Measurements from ENCODE around the gene GOLGA8O. TPM values are rescaled to one million over a fixed set of nuclear protein-coding genes. Genes with fewer than 3 reads are reported as not detected.
"Not testable (repeated sequence)": the region's sequence is repeated elsewhere in the genome, so short reads cannot be mapped to it uniquely, and the experiment has no call there.

Gene GOLGA8O
- total RNA-seq: under 0.01 and 0.13 TPM in 2 replicates

GRCh38 chr15:32455534-32455933 is at the start of gene GOLGA8O:
TSS of gene GOLGA8O (minus strand) at chr15:32455634. CDS start at chr15:32455536, 98 bp downstream.
- DNase-seq (ENCODE audit: low read depth in 2 of 2): not testable (repeated sequence)

- DNase-seq (ENCODE audit: low read depth in 2 of 2): not testable (repeated sequence)
These were observed 48.8 kb upstream of the GOLGA8O start for GRCh38 chr15:32504152-32504811.

DNA sequence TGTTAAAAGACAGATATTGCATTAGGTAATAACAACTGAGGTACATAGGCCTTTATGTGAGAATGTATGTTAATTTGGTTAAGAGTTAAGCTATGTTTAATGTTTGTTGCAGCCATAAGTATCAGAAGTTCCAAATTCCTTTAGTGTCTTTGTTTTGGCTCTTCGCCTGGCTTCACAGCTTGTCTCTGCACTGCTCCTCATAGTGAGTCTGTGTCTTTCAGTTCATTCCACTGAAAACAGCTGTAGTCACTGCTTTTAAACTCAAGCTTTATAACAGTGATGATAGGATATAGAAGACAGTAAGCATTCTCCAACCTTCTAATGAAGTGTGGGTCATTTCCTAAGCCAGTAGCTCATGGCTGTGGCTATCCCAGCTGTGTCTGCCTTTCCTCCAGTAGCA is 47.5 kb upstream of the GOLGA8O start:
- DNase-seq (ENCODE audit: low read depth in 2 of 2): not testable (repeated sequence)

DNA sequence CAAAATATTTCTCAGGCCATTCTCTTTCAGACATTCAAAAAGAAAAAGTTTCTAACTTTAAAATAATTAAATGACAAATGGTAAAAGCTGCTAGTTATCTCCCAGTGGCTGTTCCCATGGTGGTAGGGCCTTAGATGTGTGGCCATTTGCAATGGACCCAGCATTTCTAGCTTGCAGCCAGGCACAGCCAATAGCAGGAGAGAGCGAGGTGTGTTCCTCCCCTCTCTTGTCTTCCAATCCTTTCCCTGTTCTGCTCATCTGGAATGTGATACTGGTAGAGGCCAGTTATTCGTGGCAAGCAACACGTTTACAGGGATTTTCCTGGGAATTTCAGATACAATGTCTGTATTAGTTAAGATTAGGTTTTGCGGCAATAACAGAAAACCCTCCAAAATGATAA is 37.3 kb upstream of the GOLGA8O start:
- not testable (repeated sequence) for DNase-seq (ENCODE audit: low read depth in 2 of 2)

DNA sequence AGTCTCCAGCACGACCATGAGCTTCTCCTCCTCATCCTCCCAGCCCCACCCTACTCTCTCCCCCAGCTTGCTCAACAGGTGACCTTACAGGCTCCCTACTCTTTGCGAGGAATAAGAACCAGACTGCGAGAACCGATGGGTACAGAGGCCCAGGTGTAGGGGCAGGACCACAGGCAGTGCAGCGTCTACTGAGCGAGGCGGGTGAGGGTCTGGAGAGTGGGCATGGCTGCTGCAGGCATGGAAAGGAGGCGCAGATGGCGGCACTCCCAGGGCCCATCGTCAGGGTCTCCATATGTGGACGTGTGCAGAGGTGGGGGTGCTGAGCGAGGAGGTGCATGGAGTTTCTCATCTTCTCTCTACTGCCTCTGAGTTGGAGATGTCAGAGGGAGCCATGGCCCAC is 31.0 kb upstream of the GOLGA8O start:
- not testable (repeated sequence) for DNase-seq (ENCODE audit: low read depth in 2 of 2)

GRCh38 chr15:32483377-32483776 is 27.9 kb upstream of the GOLGA8O start:
- not testable (repeated sequence) for DNase-seq (ENCODE audit: low read depth in 2 of 2)

- not testable (repeated sequence) for DNase-seq (ENCODE audit: low read depth in 2 of 2)
These were observed 26.2 kb upstream of the GOLGA8O start for GRCh38 chr15:32481683-32482082.

DNA sequence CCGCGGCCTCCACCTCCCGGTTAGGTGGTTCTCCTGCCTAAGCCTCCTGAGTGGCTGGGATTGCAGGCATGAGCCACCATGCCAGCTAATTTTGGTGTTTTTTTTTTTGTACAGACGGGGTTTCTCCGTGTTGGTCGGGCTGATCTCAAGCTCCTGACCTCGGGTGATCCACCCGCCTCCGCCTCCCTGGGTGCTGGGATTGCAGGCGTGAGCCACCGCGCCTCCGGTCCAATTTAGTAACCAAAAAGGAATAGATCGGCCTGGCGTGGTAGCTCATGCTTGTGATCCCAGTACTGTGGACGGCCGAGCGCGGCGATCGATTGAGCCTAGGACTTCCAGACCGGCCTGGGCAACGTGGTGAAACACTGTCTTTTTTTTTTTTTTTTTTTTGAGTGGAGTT is 12.6 kb upstream of the GOLGA8O start:
- not testable (repeated sequence) for DNase-seq (ENCODE audit: low read depth in 2 of 2)

- DNase-seq (ENCODE audit: low read depth in 2 of 2): not testable (repeated sequence)
These were observed 14.9 kb downstream of the GOLGA8O start for GRCh38 chr15:32440445-32440977.

DNA sequence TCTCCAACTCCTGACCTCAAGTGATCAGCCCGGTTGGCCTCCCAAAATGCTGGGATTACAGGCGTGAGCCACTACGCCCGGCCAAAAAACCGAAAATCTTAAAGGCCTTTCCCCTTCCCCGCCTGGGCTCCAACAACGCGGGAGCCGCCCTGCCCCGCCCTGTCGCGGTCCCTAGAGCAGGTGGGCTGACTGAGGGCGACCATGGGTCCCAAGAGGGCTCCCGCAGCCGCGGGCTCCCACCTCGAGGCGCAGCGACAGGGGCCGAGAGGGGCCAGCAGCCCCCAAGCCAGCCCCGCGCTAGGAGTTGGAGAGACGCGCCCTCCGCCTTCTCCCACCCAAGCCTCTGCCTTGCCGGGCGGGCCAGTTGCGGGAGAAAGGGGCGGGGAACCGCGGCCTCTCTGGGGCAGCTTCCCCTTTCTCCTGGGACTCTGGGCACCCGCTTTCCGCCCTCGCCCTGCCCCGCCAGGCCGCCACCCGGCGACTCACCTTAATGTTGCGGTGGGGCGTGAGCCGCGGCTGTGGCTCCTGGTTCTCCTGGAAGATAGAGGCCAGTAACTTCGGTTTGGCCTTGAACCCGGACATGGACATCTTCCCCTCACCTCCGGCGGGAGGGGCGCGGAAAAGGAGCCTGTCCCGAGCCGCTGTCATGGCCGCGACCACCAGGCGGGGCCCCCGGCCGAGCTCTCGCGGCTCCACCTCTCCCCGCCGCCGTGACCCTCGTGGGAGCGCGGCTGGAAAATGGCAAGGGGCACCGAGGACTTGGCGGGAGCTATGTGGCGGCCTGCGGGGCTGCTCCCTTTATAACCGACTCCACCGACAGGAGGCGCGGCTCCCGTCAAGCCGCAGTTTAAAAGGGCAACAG is 21.1 kb downstream of the GOLGA8O start:
- not testable (repeated sequence) for DNase-seq (ENCODE audit: low read depth in 2 of 2)

GRCh38 chr15:32427635-32428034 is 27.8 kb downstream of the GOLGA8O start:
- DNase-seq (ENCODE audit: low read depth in 2 of 2): not testable (repeated sequence)

DNA sequence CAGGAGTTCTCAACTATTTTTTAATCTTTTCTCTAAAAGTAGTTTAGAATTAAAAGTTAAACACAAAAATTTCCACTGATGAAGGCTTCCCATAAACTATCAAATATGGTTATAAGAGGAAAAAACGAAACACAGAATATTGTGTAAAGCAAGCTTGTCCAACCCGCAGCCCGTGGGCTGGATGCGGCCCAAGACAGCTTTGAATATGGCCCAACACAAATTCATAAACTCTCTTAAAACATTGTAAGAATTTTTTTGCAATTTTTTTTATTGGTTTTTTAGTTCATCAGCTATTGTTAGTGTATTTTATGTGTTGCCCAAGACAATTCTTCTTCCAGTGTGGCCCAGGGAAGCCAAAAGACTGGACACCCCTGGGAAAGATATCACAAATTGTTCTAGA is 28.9 kb downstream of the GOLGA8O start:
- DNase-seq (ENCODE audit: low read depth in 2 of 2): not testable (repeated sequence)

- not testable (repeated sequence) for DNase-seq (ENCODE audit: low read depth in 2 of 2)
These were observed 47.5 kb downstream of the GOLGA8O start for GRCh38 chr15:32407903-32408302.

DNA sequence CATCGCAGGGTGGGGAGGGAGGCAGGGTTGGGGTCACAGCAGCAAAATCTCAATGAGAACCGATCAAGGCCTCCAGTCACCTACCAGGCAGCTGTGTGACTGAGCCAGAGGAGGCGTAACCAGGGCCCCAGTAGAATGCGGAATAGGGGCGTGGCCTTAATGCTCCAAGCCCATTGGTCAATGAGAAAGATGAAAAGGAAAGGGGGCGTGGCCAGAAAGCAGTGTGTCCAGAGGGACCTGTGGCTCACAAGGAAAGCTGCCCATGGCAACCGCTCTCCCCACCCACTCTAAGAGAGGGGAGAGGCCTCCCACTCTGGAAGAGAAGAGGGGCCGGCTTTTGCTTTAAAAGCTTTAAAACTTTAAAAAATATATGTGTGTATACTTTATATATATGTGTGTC is 52.2 kb downstream of the GOLGA8O start, which contains the start of gene GOLGA8K:
Gene GOLGA8K (minus strand): TSS at position 101 of the 400 bp plus-strand sequence. CDS start 98 bp downstream, at position 3.
- DNase-seq (ENCODE audit: low read depth in 2 of 2): not testable (repeated sequence)

GRCh38 chr15:32396522-32396921 is 58.9 kb downstream of the GOLGA8O start:
- not testable (repeated sequence) for DNase-seq (ENCODE audit: low read depth in 2 of 2)

Other genes with a start within 250 kb of the GOLGA8O start
- gene GOLGA8K, start 52.3 kb downstream of the GOLGA8O start, total RNA-seq: 0.13 and 0.39 TPM in 2 replicates
- gene GOLGA8N, start 137.8 kb upstream of the GOLGA8O start, total RNA-seq: 0.39 and 1.0 TPM in 2 replicates
- 5.7 and 13.4 TPM in 2 replicates for gene ARHGAP11A, start 159.9 kb upstream of the GOLGA8O start, total RNA-seq
- gene SCG5, start 186.1 kb upstream of the GOLGA8O start, total RNA-seq: 0.39 and 0.51 TPM in 2 replicates

Measured in dermis microvascular lymphatic vessel endothelial cell (primary cell).